SU-DHL-6 (cell line): ENCODE results near the gene USP6.
"Not testable (repeated sequence)": the region's sequence is repeated elsewhere in the genome, so short reads cannot be mapped to it uniquely, and the experiment has no call there.

ENCODE experiments used
- CTCF ChIP-seq: fragments of 200-600 bp; sonication (generic); IDR thresholded peaks from one replicate; pipeline ENCODE4 v1.5.1; 2017; ENCODE audit warnings: antibody characterized with exemption, mild to moderate bottlenecking, low read length, moderate library complexity; ENCODE audit not compliant: insufficient read depth, poor library complexity, severe bottlenecking
- EZH2phosphoT487 ChIP-seq: fragments of 200-600 bp; sonication (generic), shearing (Covaris generic); conservative IDR thresholded peaks from 2 replicates; pipeline ENCODE4 v1.6.1; 2018; ENCODE audit warnings: mild to moderate bottlenecking, antibody characterized with exemption, low read length, moderate library complexity, mixed read lengths

DNA sequence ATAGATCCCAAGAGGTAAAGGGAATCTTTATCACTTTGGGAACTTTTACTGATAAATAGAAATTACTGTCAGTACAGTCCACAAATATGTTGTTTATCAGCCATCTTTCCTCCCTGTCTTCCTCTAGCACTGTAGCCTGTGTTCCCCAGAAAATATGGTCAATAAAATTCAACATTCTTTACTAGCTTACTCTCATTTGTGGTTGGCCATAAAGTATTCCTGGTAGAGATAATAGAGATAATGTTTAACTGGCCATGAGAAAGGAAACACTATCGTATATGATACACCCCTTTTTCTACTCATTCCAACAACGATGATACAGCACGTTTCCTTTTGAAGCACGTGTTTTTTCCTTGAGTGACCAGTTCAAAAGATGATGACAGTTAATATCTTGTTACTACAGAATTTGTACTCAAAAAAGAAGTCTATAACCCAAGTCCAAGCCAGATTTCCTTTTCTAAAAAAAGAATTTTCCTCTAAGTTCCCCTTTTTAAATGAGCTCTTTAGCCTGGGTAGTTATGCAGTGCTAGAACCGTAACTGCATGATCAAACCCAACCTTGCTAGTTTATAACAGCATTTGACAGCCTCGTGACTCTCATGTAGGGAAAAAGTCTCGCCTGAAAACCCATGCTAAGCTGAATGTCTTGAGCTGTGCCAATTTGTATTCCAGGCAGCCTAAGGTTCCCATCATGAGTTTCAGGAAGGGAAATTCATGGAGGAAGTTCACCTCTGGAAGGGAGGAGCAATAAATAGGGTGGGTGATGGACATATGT lies 50.1 kb downstream of the USP6 start:
- not testable (repeated sequence) for TF ChIP-seq CTCF, EZH2phosphoT487
